ENCODE data around the gene SKAP1.
"Not testable (repeated sequence)": the region's sequence is repeated elsewhere in the genome, so short reads cannot be mapped to it uniquely, and the experiment has no call there.

Gene SKAP1

DNA sequence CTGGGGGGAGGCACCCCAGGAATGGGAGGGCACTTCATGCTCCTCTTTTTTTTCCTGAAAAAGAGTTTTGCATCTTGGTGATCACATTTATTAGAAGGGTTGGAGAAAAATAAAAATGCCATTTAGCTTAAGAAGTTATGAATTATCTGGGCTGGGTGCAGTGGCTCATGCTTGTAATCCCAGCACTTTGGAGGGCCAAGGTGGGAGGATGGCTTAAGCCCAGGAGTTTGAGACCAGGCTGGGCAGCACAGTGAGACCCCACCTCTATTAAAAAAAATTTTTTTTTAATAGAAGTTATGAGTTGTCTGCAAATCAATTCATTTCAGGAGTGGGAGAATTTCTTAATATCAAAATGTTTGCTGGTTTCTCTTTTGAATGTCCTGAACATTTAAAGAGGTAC is 219.0 kb downstream of the SKAP1 start:
- H2AFZ ChIP-seq (ENCODE audit: low read length): no peak overlapping the region
- H3K27ac ChIP-seq (ENCODE audit: low read length): no peak overlapping the region
- H3K9me3 ChIP-seq (replicated peaks; ENCODE audit: insufficient read depth, low read length): no peaks in the 10 kb centered on the region
- no peak overlapping the region for H3K4me2 ChIP-seq (ENCODE audit: low read depth, low read length)
- no peaks in the 10 kb centered on the region for H3K36me3 ChIP-seq (replicated peaks; ENCODE audit: insufficient read depth, low read length)
- H3K4me3 ChIP-seq (ENCODE audit: low read length): no peak overlapping the region
- no peaks in the 10 kb centered on the region for H3K9me2 ChIP-seq (replicated peaks; ENCODE audit: insufficient read depth, low read length)
- no peaks in the 10 kb centered on the region for H3K27me3 ChIP-seq (replicated peaks; ENCODE audit: insufficient read depth, low read length)
- no peaks in the 10 kb centered on the region for H4K20me1 ChIP-seq (ENCODE audit: insufficient read depth, low read length)
- no peak for DNase-seq
- no peaks in the 10 kb centered on the region for H3K4me1 ChIP-seq (ENCODE audit: low read length)
- no peak overlapping the region for H3K9ac ChIP-seq (ENCODE audit: low read length)
- no peak for TF ChIP-seq CTCF (IDR thresholded peaks at IDR 0.05; ENCODE audit: low read length)
- H3F3A ChIP-seq (ENCODE audit: insufficient read depth, low read length): no peaks in the 10 kb centered on the region
- H3K79me2 ChIP-seq (ENCODE audit: low read length): no peaks in the 10 kb centered on the region

GRCh38 chr17:48209973-48210372 is 220.0 kb downstream of the SKAP1 start:
- Histone ChIP-seq H3K9me2 (replicated peaks; ENCODE audit: insufficient read depth, low read length) (no peaks in the 10 kb centered on the region), H3K4me2 (ENCODE audit: low read depth, low read length) (no peak overlapping the region), H3K36me3 (replicated peaks; ENCODE audit: insufficient read depth, low read length) (no peaks in the 10 kb centered on the region), H2AFZ (ENCODE audit: low read length) (no peak overlapping the region), H3K4me3 (ENCODE audit: low read length) (no peak overlapping the region), H3K4me1 (ENCODE audit: low read length) (no peaks in the 10 kb centered on the region), H3K79me2 (ENCODE audit: low read length) (no peaks in the 10 kb centered on the region), H3F3A (ENCODE audit: insufficient read depth, low read length) (no peaks in the 10 kb centered on the region), H4K20me1 (ENCODE audit: insufficient read depth, low read length) (no peaks in the 10 kb centered on the region), H3K9ac (ENCODE audit: low read length) (no peak overlapping the region), H3K9me3 (replicated peaks; ENCODE audit: insufficient read depth, low read length) (no peaks in the 10 kb centered on the region), H3K27me3 (replicated peaks; ENCODE audit: insufficient read depth, low read length) (no peaks in the 10 kb centered on the region), H3K27ac (ENCODE audit: low read length) (no peak overlapping the region)
- DNase-seq: no peak
- TF ChIP-seq EZH2 (optimal IDR thresholded peaks at IDR 0.05; ENCODE audit: low read depth, low read length): no peak
- TF ChIP-seq CTCF (IDR thresholded peaks at IDR 0.05; ENCODE audit: low read length): no peak
- TF ChIP-seq EZH2phosphoT487 (IDR thresholded peaks at IDR 0.05; ENCODE audit: low read length): no peak

DNA sequence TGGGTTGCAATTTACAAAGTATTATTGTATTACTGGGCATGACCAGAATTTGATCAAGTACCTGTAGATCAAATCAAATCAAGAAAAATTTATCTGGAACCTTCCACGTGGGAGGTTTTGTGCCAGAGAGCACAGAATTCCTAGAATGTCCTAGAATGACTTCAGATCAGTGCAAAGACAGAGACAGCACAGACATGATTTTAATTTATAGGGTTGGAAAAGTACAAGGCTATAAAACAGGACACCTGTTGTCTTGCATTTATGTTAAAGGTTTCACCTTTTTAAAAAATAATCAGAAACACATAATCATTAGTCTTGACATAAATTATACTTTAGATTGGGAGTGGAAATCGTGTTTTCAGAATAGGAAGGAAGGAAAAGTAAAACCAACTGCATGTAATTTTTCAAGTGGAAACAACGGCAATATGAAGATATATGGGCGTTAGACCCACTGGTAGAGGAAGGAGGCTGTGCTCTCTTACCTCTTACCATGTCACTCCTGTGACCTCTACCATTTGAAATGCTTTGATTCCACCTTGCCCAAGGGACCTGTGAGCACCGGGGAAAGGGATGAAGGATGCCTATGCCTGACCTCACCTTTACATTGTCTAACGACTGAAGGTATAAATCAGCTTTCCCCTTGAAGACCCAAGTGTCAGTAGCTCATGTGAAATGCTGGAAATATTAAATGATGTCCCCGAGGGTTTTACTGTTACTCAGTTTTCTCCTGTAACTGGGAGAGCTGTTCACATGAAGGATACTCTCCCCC is 222.1 kb downstream of the SKAP1 start:
- H2AFZ ChIP-seq (ENCODE audit: low read length): no peak overlapping the region
- H3K36me3 ChIP-seq (replicated peaks; ENCODE audit: insufficient read depth, low read length): no peaks in the 10 kb centered on the region
- no peaks in the 10 kb centered on the region for H4K20me1 ChIP-seq (ENCODE audit: insufficient read depth, low read length)
- H3K27me3 ChIP-seq (replicated peaks; ENCODE audit: insufficient read depth, low read length): no peaks in the 10 kb centered on the region
- H3K9ac ChIP-seq (ENCODE audit: low read length): no peak overlapping the region
- no peak for DNase-seq
- no peak overlapping the region for H3K4me3 ChIP-seq (ENCODE audit: low read length)
- H3K9me3 ChIP-seq (replicated peaks; ENCODE audit: insufficient read depth, low read length): no peaks in the 10 kb centered on the region
- no peak overlapping the region for H3K27ac ChIP-seq (ENCODE audit: low read length)
- no peaks in the 10 kb centered on the region for H3K9me2 ChIP-seq (replicated peaks; ENCODE audit: insufficient read depth, low read length)
- H3K4me2 ChIP-seq (ENCODE audit: low read depth, low read length): no peak overlapping the region
- no peaks in the 10 kb centered on the region for H3K79me2 ChIP-seq (ENCODE audit: low read length)
- no peaks in the 10 kb centered on the region for H3F3A ChIP-seq (ENCODE audit: insufficient read depth, low read length)
- no peaks in the 10 kb centered on the region for H3K4me1 ChIP-seq (ENCODE audit: low read length)
- TF ChIP-seq CTCF (IDR thresholded peaks at IDR 0.05; ENCODE audit: low read length) (no peak), EZH2 (optimal IDR thresholded peaks at IDR 0.05; ENCODE audit: low read depth, low read length) (no peak), EZH2phosphoT487 (IDR thresholded peaks at IDR 0.05; ENCODE audit: low read length) (no peak)

- H3K27me3 ChIP-seq (replicated peaks; ENCODE audit: insufficient read depth, low read length); H3K4me2 ChIP-seq (ENCODE audit: low read depth, low read length); H3K9ac ChIP-seq (ENCODE audit: low read length); DNase-seq; H2AFZ ChIP-seq (ENCODE audit: low read length); H4K20me1 ChIP-seq (ENCODE audit: insufficient read depth, low read length); H3K27ac ChIP-seq (ENCODE audit: low read length); H3K4me3 ChIP-seq (ENCODE audit: low read length); H3K9me2 ChIP-seq (replicated peaks; ENCODE audit: insufficient read depth, low read length); H3F3A ChIP-seq (ENCODE audit: insufficient read depth, low read length); H3K4me1 ChIP-seq (ENCODE audit: low read length); H3K36me3 ChIP-seq (replicated peaks; ENCODE audit: insufficient read depth, low read length); H3K79me2 ChIP-seq (ENCODE audit: low read length); H3K9me3 ChIP-seq (replicated peaks; ENCODE audit: insufficient read depth, low read length): not testable (repeated sequence)
These were observed 223.0 kb downstream of the SKAP1 start for GRCh38 chr17:48207036-48207435.
